Lung (tissue), 12 donors: ENCODE data around the gene SMARCD1. TPM values are rescaled to one million over a fixed set of nuclear protein-coding genes. Genes with fewer than 3 reads are reported as not detected.

ENCODE experiments used
- ATAC-seq: fragments of 200-7000 bp; cut with Tn5 transposase; one replicate; pipeline ENCODE4 v1.9.1; 2020; ENCODE audit warnings: moderate number of reproducible peaks; ENCODE audit not compliant: insufficient read depth, low FRiP score
- DNase-seq, 3 donors: peaks; one replicate each; pipeline ENCODE4 v3.0.0-alpha.2; 2013 to 2017
- H3K27ac ChIP-seq, 2 donors: one replicate each; pipeline ENCODE4 v1.5.1; 2013; ENCODE audit warnings: mild to moderate bottlenecking in 2 of 2, moderate library complexity in 2 of 2, control low read depth in 1 of 2, inconsistent platforms in 1 of 2, low read depth in 1 of 2, low read length in 1 of 2
- H3K27me3 ChIP-seq, 3 donors: one replicate each; pipeline ENCODE4 v1.5.1; 2013; ENCODE audit warnings: low read length in 2 of 3; ENCODE audit not compliant: control insufficient read depth in 3 of 3, insufficient read depth in 3 of 3
- H3K36me3 ChIP-seq, 4 donors: one replicate each; pipeline ENCODE4 v1.5.1; 2013; ENCODE audit warnings: low read length in 4 of 4, mild to moderate bottlenecking in 1 of 4, moderate library complexity in 1 of 4; ENCODE audit not compliant: control insufficient read depth in 4 of 4, insufficient read depth in 4 of 4
- H3K4me1 ChIP-seq, 5 donors: one replicate each; pipeline ENCODE4 v1.5.1; 2013; ENCODE audit warnings: low read length in 5 of 5, mild to moderate bottlenecking in 2 of 5, moderate library complexity in 1 of 5; ENCODE audit not compliant: control insufficient read depth in 5 of 5, insufficient read depth in 5 of 5
- H3K4me3 ChIP-seq: one replicate; pipeline ENCODE4 v1.5.1; 2013; ENCODE audit warnings: mild to moderate bottlenecking, control low read depth, moderate library complexity
- H3K9ac ChIP-seq, 2 donors: one replicate each; pipeline ENCODE4 v1.5.1; 2013; ENCODE audit warnings: low read length in 2 of 2, control low read depth in 1 of 2; ENCODE audit not compliant: insufficient read depth in 1 of 2
- H3K9me3 ChIP-seq, 4 donors: one replicate each; pipeline ENCODE4 v1.5.1; 2013; ENCODE audit warnings: low read length in 3 of 4, mild to moderate bottlenecking in 1 of 4, moderate library complexity in 1 of 4; ENCODE audit not compliant: control insufficient read depth in 4 of 4, insufficient read depth in 3 of 4
- CTCF ChIP-seq: IDR thresholded peaks from 2 replicates; pipeline ENCODE4 v1.5.1; 2012; ENCODE audit warnings: mild to moderate bottlenecking; ENCODE audit errors: control extremely low read depth, extremely low read depth
- WGBS, 2 donors: extraction: QIAGEN DNeasy Blood & Tissue Kit; methylation state at CpG; one replicate each; pipeline ENCODE4 v1.1.7; 2013; 5-methylcytosine and 5-hydroxymethylcytosine counted together
- polyA plus RNA-seq, 2 donors: library from polyadenylated mRNA; stranded (reverse); fragments of 200-250 nt; gene quantifications; one replicate each; pipeline ENCODE4 v1.2.1, GENCODE V29; 2013
- total RNA-seq, 2 donors: library from RNA; depleted of rRNA in 1 of 2; stranded (reverse); fragments of >200 nt in 1 of 2; gene quantifications; one replicate each; pipeline ENCODE4 v1.2.1, GENCODE V29; 2014 to 2021
- donor health status: control.
- donor health status: control.
- donor health status: Bipolar disorder and iron deficiency.
- donor health status: healthy.
- donor health status: DM: yes; HTN: yes; CAD: no.

Gene SMARCD1
- total and polyA plus RNA-seq, 4 donors, result 11.9 to 58.8 (median 41.6) TPM

DNA sequence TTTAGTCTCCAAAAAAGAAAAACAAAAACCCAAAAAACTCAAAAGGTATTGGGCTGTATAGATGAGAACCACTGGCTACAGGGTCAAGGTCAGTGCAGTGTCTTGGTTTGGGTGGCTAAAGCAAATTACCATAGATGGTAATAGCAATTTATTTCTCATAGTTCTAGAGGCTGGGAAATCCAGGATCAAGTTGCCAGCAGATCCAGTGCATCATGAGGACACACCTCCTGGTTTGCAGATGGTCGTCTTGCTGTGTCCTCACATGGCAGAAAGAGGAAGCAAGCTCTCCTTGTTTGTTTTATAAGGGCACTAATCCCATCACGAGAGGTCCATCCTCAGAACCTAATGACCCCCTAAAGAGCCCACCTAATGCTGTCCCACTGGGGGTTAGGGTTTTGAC is 38.1 kb downstream of the SMARCD1 start:
- Histone ChIP-seq H3K9ac (no peak overlapping the region), H3K4me1 (peaks cover 0 to 7% (median 2%) of the 10 kb centered on the region in 5 donors), H3K4me3 (no peak overlapping the region), H3K27ac (no peak overlapping the region), H3K9me3 (no peaks in the 10 kb centered on the region), H3K27me3 (no peaks in the 10 kb centered on the region), H3K36me3 (peaks cover 15 to 42% (median 20%) of the 10 kb centered on the region in 4 donors)
- no peak for TF ChIP-seq CTCF
- WGBS, 2 donors, result 64 to 67% methylated on average over 2 of the region's 2 CpGs
- DNase-seq (no peak), ATAC-seq (no peak)

DNA sequence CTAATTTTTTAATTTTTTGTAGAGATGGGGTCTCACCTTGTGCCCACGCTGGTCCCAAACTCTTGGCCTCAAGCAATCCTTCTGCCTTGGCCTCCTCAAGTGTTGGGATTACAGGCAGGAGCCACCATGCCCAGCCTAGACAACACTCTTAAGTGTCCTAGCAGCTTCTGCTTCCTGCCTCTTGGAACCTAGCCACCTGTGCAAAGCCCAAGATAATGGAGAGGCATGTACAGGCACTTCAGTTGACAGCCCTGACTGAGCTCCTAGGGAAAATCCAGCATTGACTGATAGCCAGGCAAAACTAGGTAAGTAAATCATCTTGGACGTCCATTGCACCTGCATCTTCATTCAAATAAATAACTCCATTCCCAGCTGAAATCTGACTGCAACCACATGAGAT is 42.4 kb downstream of the SMARCD1 start:
- no peaks in the 10 kb centered on the region for H3K9me3 ChIP-seq
- H3K27me3 ChIP-seq, result no peaks in the 10 kb centered on the region
- no peak for DNase-seq
- no peak for TF ChIP-seq CTCF
- H3K4me1 ChIP-seq, result peaks cover 0 to 7% (median 3%) of the 10 kb centered on the region in 5 donors
- peaks cover 21 to 37% (median 28%) of the 10 kb centered on the region in 4 donors for H3K36me3 ChIP-seq
- H3K27ac ChIP-seq, result no peak overlapping the region
- WGBS, 2 donors, result 77 to 92% methylated on average over 2 of the region's 2 CpGs
- no peak for ATAC-seq
- H3K9ac ChIP-seq, result no peak overlapping the region
- no peak overlapping the region for H3K4me3 ChIP-seq

DNA sequence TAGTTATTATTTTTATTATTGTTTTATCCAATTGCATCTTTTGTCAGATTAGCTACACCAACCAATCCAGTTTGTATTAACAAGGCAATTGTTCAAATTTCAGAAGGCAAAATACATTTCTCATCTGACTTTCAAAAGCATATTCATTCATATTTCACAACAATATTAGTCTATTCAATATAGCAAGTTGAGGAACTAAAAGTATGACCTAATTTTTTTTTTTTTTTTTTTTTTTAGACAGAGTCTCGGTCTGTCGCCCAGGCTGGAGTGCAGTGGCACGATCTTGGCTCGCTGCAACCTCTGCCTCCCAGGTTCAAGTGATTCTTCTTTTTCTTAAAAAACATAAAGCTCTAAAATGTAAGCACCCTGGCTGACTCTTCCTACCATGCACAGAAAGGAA is 44.1 kb downstream of the SMARCD1 start:
- peaks cover 20 to 50% (median 27%) of the 10 kb centered on the region in 4 donors for H3K36me3 ChIP-seq
- no peak for DNase-seq
- WGBS, 2 donors, result 67 to 92% methylated on average over 4 of the region's 4 CpGs

More for the DNA sequence above, 44.1 kb downstream of the SMARCD1 start:
- Histone ChIP-seq H3K4me3 (no peak overlapping the region), H3K27ac (no peak overlapping the region), H3K9ac (no peak overlapping the region), H3K4me1 (peaks cover 0 to 7% (median 3%) of the 10 kb centered on the region in 5 donors), H3K27me3 (no peaks in the 10 kb centered on the region), H3K9me3 (no peaks in the 10 kb centered on the region)
- TF ChIP-seq CTCF, result no peak
- ATAC-seq, result no peak
